Calu3 (cell line): ENCODE results near the gene ZNF341. TPM values are rescaled to one million over a fixed set of nuclear protein-coding genes. Genes with fewer than 3 reads are reported as not detected.
A peak's percentile ranks its signal among the peaks of the same experiment; 100 is the strongest.

ENCODE experiments used
- Bru-seq: library from RNA; stranded (reverse); fragments of 400-500 nt; gene quantifications from one replicate; lab custom pipeline; 2021; lab: Mats Ljungman, UMichigan
- BruChase-seq, 2 experiments: library from RNA; stranded (reverse); fragments of 400-500 nt; gene quantifications; one replicate each; lab custom pipeline; 2021; lab: Mats Ljungman, UMichigan
- BruUV-seq: library from RNA; stranded (reverse); fragments of 400-500 nt; replicated peaks from 2 replicates; lab custom pipeline; 2021; lab: Mats Ljungman, UMichigan
- CTCF ChIA-PET: fragments of 300-600 bp; sonication (Branson Sonifier 250); formaldehyde crosslinking; loops from one replicate; lab custom pipeline; 2022; ENCODE audit warnings: antibody characterized with exemption; lab: Charles Lee
- DNase-seq: peaks from one replicate; pipeline ENCODE4 v3.0.0; 2022
- H3K27ac Mint-ChIP-seq: one replicate; pipeline ENCODE4 v1.8.0; 2022; ENCODE audit warnings: mixed read lengths; ENCODE audit not compliant: unreplicated experiment
- H3K27me3 Mint-ChIP-seq: one replicate; pipeline ENCODE4 v1.8.0; 2022; ENCODE audit warnings: mixed read lengths; ENCODE audit not compliant: unreplicated experiment
- H3K36me3 Mint-ChIP-seq: one replicate; pipeline ENCODE4 v1.8.0; 2022; ENCODE audit warnings: mild to moderate bottlenecking, moderate library complexity, mixed read lengths; ENCODE audit not compliant: insufficient read depth, unreplicated experiment
- H3K4me1 Mint-ChIP-seq: one replicate; pipeline ENCODE4 v1.8.0; 2022; ENCODE audit warnings: mild to moderate bottlenecking, low read depth, mixed read lengths; ENCODE audit not compliant: unreplicated experiment
- H3K4me3 Mint-ChIP-seq: one replicate; pipeline ENCODE4 v1.8.0; 2022; ENCODE audit warnings: mild to moderate bottlenecking, low read depth, moderate library complexity, mixed read lengths; ENCODE audit not compliant: unreplicated experiment
- H3K9me3 Mint-ChIP-seq: one replicate; pipeline ENCODE4 v1.8.0; 2022; ENCODE audit warnings: low read depth, mixed read lengths; ENCODE audit not compliant: unreplicated experiment
- intact Hi-C: fragments of 100-400 bp; cut with micrococcal nuclease; formaldehyde crosslinking; loops from one replicate; pipeline ENCODE4 v1.10.0; 2022; ENCODE audit not compliant: unreplicated experiment
- long read RNA-seq: library from polyadenylated mRNA; stranded (forward); transcript quantifications from one replicate; pipeline ENCODE4 v2.0.0, GENCODE V29; 2022
- total RNA-seq: library from RNA; stranded (reverse); gene quantifications from 2 replicates; pipeline ENCODE4 v1.2.3, GENCODE V29; 2022
- TF ChIP-seq, protein P1 (sequence below): fragments of 200-600 bp; IDR thresholded peaks from one replicate; pipeline ENCODE4 v1.8.0; 2022; ENCODE audit warnings: antibody characterized with exemption; ENCODE audit not compliant: unreplicated experiment

ZNF341 gene
- total RNA-seq: 10.2 and 12.9 TPM in 2 replicates
- Bru-seq, nascent RNA: percentile 57 among the genes with signal in this experiment
- BruChase-seq, experiment 1, labeled RNA remaining after a 6-hour chase: percentile 58 among the genes with signal in this experiment
- BruChase-seq, experiment 2, labeled RNA remaining after a 2-hour chase: percentile 58 among the genes with signal in this experiment
- long read RNA-seq, partial matches to known transcripts: 7 of 13 reads
- long read RNA-seq, other reads (novel, unspliced or antisense): 2 of 13 reads

- Mint-ChIP-seq H3K4me3 (peak within 1 kb of the TSS; percentile 78), H3K27ac (peak within 1 kb of the TSS; percentile 76), H3K27me3 (no peaks in the 10 kb centered on the region), H3K4me1 (peaks cover 38% of the 10 kb centered on the region), H3K9me3 (peaks cover 5% of the 10 kb centered on the region), H3K36me3 (peaks cover 34% of the 10 kb centered on the region)
- TF ChIP-seq, protein P1, sequence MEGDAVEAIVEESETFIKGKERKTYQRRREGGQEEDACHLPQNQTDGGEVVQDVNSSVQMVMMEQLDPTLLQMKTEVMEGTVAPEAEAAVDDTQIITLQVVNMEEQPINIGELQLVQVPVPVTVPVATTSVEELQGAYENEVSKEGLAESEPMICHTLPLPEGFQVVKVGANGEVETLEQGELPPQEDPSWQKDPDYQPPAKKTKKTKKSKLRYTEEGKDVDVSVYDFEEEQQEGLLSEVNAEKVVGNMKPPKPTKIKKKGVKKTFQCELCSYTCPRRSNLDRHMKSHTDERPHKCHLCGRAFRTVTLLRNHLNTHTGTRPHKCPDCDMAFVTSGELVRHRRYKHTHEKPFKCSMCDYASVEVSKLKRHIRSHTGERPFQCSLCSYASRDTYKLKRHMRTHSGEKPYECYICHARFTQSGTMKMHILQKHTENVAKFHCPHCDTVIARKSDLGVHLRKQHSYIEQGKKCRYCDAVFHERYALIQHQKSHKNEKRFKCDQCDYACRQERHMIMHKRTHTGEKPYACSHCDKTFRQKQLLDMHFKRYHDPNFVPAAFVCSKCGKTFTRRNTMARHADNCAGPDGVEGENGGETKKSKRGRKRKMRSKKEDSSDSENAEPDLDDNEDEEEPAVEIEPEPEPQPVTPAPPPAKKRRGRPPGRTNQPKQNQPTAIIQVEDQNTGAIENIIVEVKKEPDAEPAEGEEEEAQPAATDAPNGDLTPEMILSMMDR: peak; percentile 95
- no TSS peak for BruUV-seq
- CTCF ChIA-PET: interaction anchor here (0.6 to 1.8 kb wide), 6 partner anchors 11 to 261 kb away, joined by 3 to 11 read pairs (median 4); partner anchors contain the start of genes ACTL10, PXMP4 and RALY
- DNase-seq: no peak
- intact Hi-C loops: loop anchor here (2.0 to 5.0 kb wide), 4 partner anchors 47 to 186 kb away; partner anchors contain the start of gene ACTL10
These were observed at the start of gene ZNF341 for GRCh38 chr20:33731693-33732165. TSS of gene ZNF341 (plus strand) at chr20:33731996. CDS start at chr20:33732022, 26 bp downstream.

GRCh38 chr20:33684533-33685327, 47.1 kb upstream of the ZNF341 start:
- peaks cover 44% of the 10 kb centered on the region for H3K4me1 Mint-ChIP-seq
- CTCF ChIA-PET: interaction anchor here (0.7 to 1.5 kb wide), 3 partner anchors 17 to 48 kb away, joined by 3 to 11 read pairs (median 3); partner anchors contain the start of gene ACTL10
- H3K27me3 Mint-ChIP-seq: no peaks in the 10 kb centered on the region
- intact Hi-C loops: loop anchor here (5.0 kb wide), 1 partner anchor 113 kb away; no protein-coding TSS in a partner anchor
- H3K36me3 Mint-ChIP-seq: peaks cover 45% of the 10 kb centered on the region
- BruUV-seq: no TSS peak
- TF ChIP-seq, protein P1: no peak
- peak; percentile 43 for DNase-seq
- H3K9me3 Mint-ChIP-seq: no peaks in the 10 kb centered on the region
- peak overlapping the region; percentile 69 for H3K27ac Mint-ChIP-seq
- H3K4me3 Mint-ChIP-seq: peak overlapping the region; percentile 62

- H3K4me1 Mint-ChIP-seq: peaks cover 44% of the 10 kb centered on the region
- H3K9me3 Mint-ChIP-seq: no peaks in the 10 kb centered on the region
- BruUV-seq: TSS peak; percentile 47
- CTCF ChIA-PET: interaction anchor here (1.0 to 1.5 kb wide), 2 partner anchors 18 to 47 kb away, joined by 3 to 11 read pairs; partner anchors contain the start of gene ACTL10
- intact Hi-C loops: loop anchor here (5.0 kb wide), 1 partner anchor 112 kb away; no protein-coding TSS in a partner anchor
- peaks cover 45% of the 10 kb centered on the region for H3K36me3 Mint-ChIP-seq
- H3K27ac Mint-ChIP-seq: peak overlapping the region; percentile 69
- TF ChIP-seq, protein P1: no peak
- H3K27me3 Mint-ChIP-seq: no peaks in the 10 kb centered on the region
- DNase-seq: peak; percentile 74
- peak overlapping the region; percentile 62 for H3K4me3 Mint-ChIP-seq
These were observed 46.3 kb upstream of the ZNF341 start for GRCh38 chr20:33685328-33686099.
